H9 (cell line): ENCODE measurements around the gene MED31. TPM values are rescaled to one million over a fixed set of nuclear protein-coding genes. Genes with fewer than 3 reads are reported as not detected.

Experiments
- DNase-seq: peaks from one replicate; pipeline ENCODE4 v3.0.0-alpha.2; 2017
- H2AFZ ChIP-seq: one replicate; pipeline ENCODE4 v1.6.1; 2013; ENCODE audit warnings: mild to moderate bottlenecking, low read length, control low read depth, moderate library complexity
- H2AK5ac ChIP-seq: 2 replicates; pipeline ENCODE4 v1.6.1; 2013; ENCODE audit warnings: low read length, control low read depth, mixed read lengths; ENCODE audit not compliant: insufficient read length
- H2BK120ac ChIP-seq: one replicate; pipeline ENCODE4 v1.6.1; 2013; ENCODE audit warnings: low read depth, mild to moderate bottlenecking, low read length, control low read depth, inconsistent platforms; ENCODE audit not compliant: poor library complexity, severe bottlenecking
- H2BK12ac ChIP-seq: 2 replicates; pipeline ENCODE4 v1.6.1; 2013; ENCODE audit warnings: low read length, control low read depth, mixed read lengths, low read depth; ENCODE audit not compliant: insufficient read length
- H2BK15ac ChIP-seq: 2 replicates; pipeline ENCODE4 v1.6.1; 2013; ENCODE audit warnings: low read depth, low read length, control low read depth
- H2BK20ac ChIP-seq: one replicate; pipeline ENCODE4 v1.6.1; 2013; ENCODE audit warnings: low read depth, mild to moderate bottlenecking, low read length, control low read depth, inconsistent platforms; ENCODE audit not compliant: poor library complexity, severe bottlenecking
- H2BK5ac ChIP-seq: 2 replicates; pipeline ENCODE4 v1.6.1; 2013; ENCODE audit warnings: low read length, control low read depth, mixed read lengths; ENCODE audit not compliant: insufficient read length
- H3K14ac ChIP-seq: 2 replicates; pipeline ENCODE4 v1.6.1; 2013; ENCODE audit warnings: low read length, control low read depth; ENCODE audit not compliant: insufficient read depth
- H3K18ac ChIP-seq: 2 replicates; pipeline ENCODE4 v1.6.1; 2013; ENCODE audit warnings: low read depth, mild to moderate bottlenecking, mixed read lengths, low read length, control low read depth; ENCODE audit not compliant: insufficient read length
- H3K23ac ChIP-seq: 2 replicates; pipeline ENCODE4 v1.6.1; 2013; ENCODE audit warnings: low read length, control low read depth, mixed read lengths, low read depth; ENCODE audit not compliant: insufficient read length
- H3K23me2 ChIP-seq: 2 replicates; pipeline ENCODE4 v1.6.1; 2013; ENCODE audit warnings: low read depth, mild to moderate bottlenecking, mixed read lengths, low read length, control low read depth; ENCODE audit not compliant: insufficient read length, poor library complexity, severe bottlenecking
- H3K27ac ChIP-seq: 2 replicates; pipeline ENCODE4 v1.5.1; 2013; ENCODE audit warnings: low read length, control low read depth, mixed read lengths, low read depth; ENCODE audit not compliant: insufficient read length
- H3K27me3 ChIP-seq: 2 replicates; pipeline ENCODE4 v1.6.1; 2013; ENCODE audit warnings: low read length, control low read depth, inconsistent platforms; ENCODE audit not compliant: insufficient read depth
- H3K4ac ChIP-seq: 2 replicates; pipeline ENCODE4 v1.6.1; 2013; ENCODE audit warnings: low read depth, mild to moderate bottlenecking, control low read depth, inconsistent platforms, low read length, moderate library complexity
- H3K4me1 ChIP-seq: 2 replicates; pipeline ENCODE4 v1.6.1; 2013; ENCODE audit warnings: low read length, control low read depth, inconsistent platforms; ENCODE audit not compliant: insufficient read depth
- H3K4me2 ChIP-seq: 2 replicates; pipeline ENCODE4 v1.6.1; 2013; ENCODE audit warnings: low read length, control low read depth, mixed read lengths; ENCODE audit not compliant: insufficient read length, insufficient read depth
- H3K56ac ChIP-seq: 2 replicates; pipeline ENCODE4 v1.6.1; 2013; ENCODE audit warnings: low read depth, mild to moderate bottlenecking, mixed read lengths, low read length, control low read depth; ENCODE audit not compliant: insufficient read length
- H3K79me1 ChIP-seq: 2 replicates; pipeline ENCODE4 v1.6.1; 2013; ENCODE audit warnings: low read depth, mild to moderate bottlenecking, moderate library complexity, low read length, control low read depth, inconsistent platforms; ENCODE audit not compliant: insufficient read depth, poor library complexity, severe bottlenecking
- H3K79me2 ChIP-seq: 2 replicates; pipeline ENCODE4 v1.6.1; 2013; ENCODE audit warnings: low read length, control low read depth, inconsistent platforms; ENCODE audit not compliant: insufficient read depth
- H3K9ac ChIP-seq: 2 replicates; pipeline ENCODE4 v1.6.1; 2013; ENCODE audit warnings: low read length, control low read depth, mixed read lengths; ENCODE audit not compliant: insufficient read length; ENCODE audit errors: extremely low read depth
- H3K9me3 ChIP-seq: one replicate; pipeline ENCODE4 v1.6.1; 2013; ENCODE audit warnings: low read depth, low read length, inconsistent platforms; ENCODE audit not compliant: control insufficient read depth
- H3T11ph ChIP-seq: one replicate; pipeline ENCODE4 v1.6.1; 2013; ENCODE audit warnings: mild to moderate bottlenecking, low read length, control low read depth, inconsistent platforms
- H4K20me1 ChIP-seq: one replicate; pipeline ENCODE4 v1.6.1; 2013; ENCODE audit not compliant: control insufficient read depth, insufficient read length, insufficient read depth
- H4K5ac ChIP-seq: 2 replicates; pipeline ENCODE4 v1.6.1; 2013; ENCODE audit warnings: low read depth, mild to moderate bottlenecking, mixed read lengths, low read length, control low read depth; ENCODE audit not compliant: insufficient read length
- H4K8ac ChIP-seq: replicated peaks from 2 replicates; pipeline ENCODE4 v1.6.1; 2013; ENCODE audit warnings: low read length, control low read depth, mixed read lengths, low read depth; ENCODE audit not compliant: insufficient read length
- H4K91ac ChIP-seq: 2 replicates; pipeline ENCODE4 v1.6.1; 2013; ENCODE audit warnings: low read depth, mild to moderate bottlenecking, moderate library complexity, mixed read lengths, low read length, control low read depth; ENCODE audit not compliant: insufficient read length
- H3K27ac Mint-ChIP-seq, 3 experiments: 2 replicates in 2 of 3; 3 replicates in 1 of 3; pipeline ENCODE4 v1.8.0; 2020 to 2021; ENCODE audit warnings: mixed read lengths in 3 of 3, mild to moderate bottlenecking in 1 of 3, moderate library complexity in 1 of 3
- H3K27me3 Mint-ChIP-seq: 2 replicates; pipeline ENCODE4 v1.8.0; 2021; ENCODE audit warnings: low read depth, mild to moderate bottlenecking, moderate library complexity, mixed read lengths
- H3K36me3 Mint-ChIP-seq, 3 experiments: 2 replicates in 2 of 3; 3 replicates in 1 of 3; pipeline ENCODE4 v1.8.0; 2020 to 2021; ENCODE audit warnings: low read depth in 3 of 3, mixed read lengths in 3 of 3; ENCODE audit not compliant: insufficient read depth in 1 of 3
- H3K4me1 Mint-ChIP-seq, 2 experiments: 2 replicates each; pipeline ENCODE4 v1.8.0; 2020; ENCODE audit warnings: mixed read lengths in 2 of 2
- H3K4me3 Mint-ChIP-seq, 2 experiments: 2 replicates in 1 of 2; 3 replicates in 1 of 2; pipeline ENCODE4 v1.8.0; 2020 to 2021; ENCODE audit warnings: mild to moderate bottlenecking in 2 of 2, mixed read lengths in 2 of 2, moderate library complexity in 1 of 2
- H3K9me3 Mint-ChIP-seq, 2 experiments: 2 replicates in 1 of 2; 3 replicates in 1 of 2; pipeline ENCODE4 v1.8.0; 2020; ENCODE audit warnings: mild to moderate bottlenecking in 2 of 2, mixed read lengths in 2 of 2, moderate library complexity in 1 of 2
- CTCF ChIP-seq: fragments of 200-600 bp; sonication (generic); conservative IDR thresholded peaks from 3 replicates; pipeline ENCODE4 v1.8.0; 2021; ENCODE audit warnings: antibody characterized with exemption, mild to moderate bottlenecking
- WGBS: extraction: QIAGEN DNeasy Blood & Tissue Kit; methylation state at CpG from one replicate; pipeline ENCODE4 v1.1.7; 2013; ENCODE audit warnings: missing lambda C conversion rate, low lambda C conversion rate, mixed read lengths; ENCODE audit not compliant: insufficient read length; ENCODE audit errors: extremely low coverage; 5-methylcytosine and 5-hydroxymethylcytosine counted together
- total RNA-seq: library from RNA; stranded (reverse); gene quantifications from 2 replicates; pipeline ENCODE4 v1.2.1, GENCODE V29; 2021

MED31 gene
- total RNA-seq, 1 experiment from 2014 or later, result 11.8 TPM

GRCh38 chr17:6641247-6641863 lies 10.1 kb downstream of the MED31 start:
- no peak overlapping the region for H2AK5ac ChIP-seq
- H3K36me3 Mint-ChIP-seq, result peaks cover 3 to 33% (median 28%) of the 10 kb centered on the region in 3 experiments; a peak in 6 of 7 replicates
- no peak overlapping the region for H4K5ac ChIP-seq
- H4K20me1 ChIP-seq, result no peaks in the 10 kb centered on the region
- no peak overlapping the region for H2BK15ac ChIP-seq
- peak overlapping the region; percentile 7 for H3K27ac ChIP-seq
- no peak overlapping the region for H2AFZ ChIP-seq
- H3K4me3 Mint-ChIP-seq, result peak overlapping the region; percentile 91 to 94
- peak overlapping the region; percentile 73 to 100 (median 96); a peak in 6 of 7 replicates for H3K27ac Mint-ChIP-seq
- H2BK12ac ChIP-seq, result no peak overlapping the region
- H3K27me3 ChIP-seq, result no peaks in the 10 kb centered on the region
- peak overlapping the region; percentile 75 for H3K9ac ChIP-seq
- H2BK5ac ChIP-seq, result no peak overlapping the region
- TF ChIP-seq CTCF, result no peak
- H2BK20ac ChIP-seq, result no peak overlapping the region
- H3K18ac ChIP-seq, result peak overlapping the region; percentile 5
- H3T11ph ChIP-seq, result no peak overlapping the region
- no peak overlapping the region for H3K4ac ChIP-seq
- H3K79me2 ChIP-seq, result peaks cover 2% of the 10 kb centered on the region; the same call in 1 of the 2 replicates
- no peaks in the 10 kb centered on the region; the same call in 1 of the 2 replicates for H3K27me3 Mint-ChIP-seq
- no peak for DNase-seq
- no peak overlapping the region for H4K91ac ChIP-seq
- WGBS, result no CpG with 5 or more reads among the region's 20 CpGs
- H3K4me2 ChIP-seq, result peak overlapping the region; percentile 99
- no peaks in the 10 kb centered on the region for H3K79me1 ChIP-seq
- H3K56ac ChIP-seq, result no peak overlapping the region
- H3K23me2 ChIP-seq, result peaks cover 18% of the 10 kb centered on the region
- no peaks in the 10 kb centered on the region for H3K9me3 ChIP-seq
- H2BK120ac ChIP-seq, result no peak overlapping the region
- H3K4me1 Mint-ChIP-seq, result peaks cover 15 to 20% of the 10 kb centered on the region in 2 experiments
- peak overlapping the region; percentile 41 for H3K14ac ChIP-seq
- no peaks in the 10 kb centered on the region for H3K9me3 Mint-ChIP-seq
- H4K8ac ChIP-seq, result no peak overlapping the region
- no peak overlapping the region for H3K23ac ChIP-seq
- no peaks in the 10 kb centered on the region for H3K4me1 ChIP-seq
